GM23338 (cell line): ENCODE measurements around the gene DOCK1. TPM values are rescaled to one million over a fixed set of nuclear protein-coding genes. Genes with fewer than 3 reads are reported as not detected.

Source experiments
- CREB1 ChIP-seq: fragments of 250-450 bp; sonication (Bioruptor Pico); IDR thresholded peaks from 2 replicates; pipeline ENCODE4 v1.5.0; 2020; ENCODE audit warnings: low read depth, mild to moderate bottlenecking, moderate library complexity
- CTCF ChIP-seq, 2 experiments: fragments of 200-600 bp in 1 of 2; sonication (generic) in 1 of 2; conservative IDR thresholded peaks; 2 replicates each; pipeline versions ENCODE4 v1.5.1 to v1.6.1; 2016 to 2017; ENCODE audit warnings: antibody characterized with exemption in 2 of 2, low read depth in 2 of 2, mild to moderate bottlenecking in 2 of 2, moderate library complexity in 1 of 2
- ETS1 ChIP-seq: IDR thresholded peaks from 2 replicates; pipeline ENCODE4 v1.6.1; 2016; ENCODE audit warnings: antibody characterized with exemption
- EZH2 ChIP-seq: fragments of 200-600 bp; sonication (generic); IDR thresholded peaks from one replicate; pipeline ENCODE4 v1.8.0; 2017; ENCODE audit warnings: antibody characterized with exemption, mild to moderate bottlenecking, low read depth; ENCODE audit not compliant: unreplicated experiment
- REST ChIP-seq: IDR thresholded peaks from one replicate; pipeline ENCODE4 v1.6.1; 2018; ENCODE audit warnings: antibody characterized with exemption; ENCODE audit not compliant: unreplicated experiment
- ZNF462 ChIP-seq: fragments of 250-450 bp; sonication (Bioruptor Pico); IDR thresholded peaks from 2 replicates; pipeline ENCODE4 v1.5.0; 2020; ENCODE audit warnings: mild to moderate bottlenecking, moderate library complexity
- polyA plus RNA-seq: library from polyadenylated mRNA; unstranded; fragments of >200 nt; fragmentation: Nextera tagmentation; extraction: Ambion mirVana; gene quantifications from 2 replicates; pipeline ENCODE4 v1.2.1, GENCODE V29; 2016
- total RNA-seq: library from RNA; depleted of rRNA; stranded (reverse); fragments of >200 nt; shearing (Covaris generic); gene quantifications from 2 replicates; pipeline ENCODE4 v1.2.3, GENCODE V29; 2014

Gene DOCK1
- total and polyA plus RNA-seq, 2 experiments from 2014 or later = 13.2 to 55.3 TPM

DNA sequence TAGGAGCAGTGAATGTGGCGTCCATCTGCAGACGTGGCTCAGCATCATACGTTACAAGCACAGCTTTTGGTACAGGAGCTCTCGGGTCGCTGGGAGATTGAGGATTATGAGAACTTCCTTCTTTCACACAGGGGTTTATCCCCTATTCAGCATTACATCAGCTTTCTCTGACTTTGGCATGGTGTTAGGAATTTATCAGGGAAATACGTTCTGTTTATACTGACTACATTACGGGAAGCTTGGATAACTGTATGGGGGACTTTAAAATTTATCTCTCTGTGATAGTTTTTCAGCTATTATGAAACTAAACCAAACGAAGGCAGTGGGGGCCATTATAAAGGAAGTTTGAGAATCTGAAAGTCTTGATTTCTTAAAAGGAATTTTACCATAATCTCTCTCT, 401.3 kb downstream of the DOCK1 start (continued):
- no peak for TF ChIP-seq ZNF462 (CRISPR knock-in tag)
- no peak for TF ChIP-seq REST
- TF ChIP-seq CTCF (conservative IDR thresholded peaks at IDR 0.05; ENCODE audit: low read depth in 2 of 2) = no peak
- no peak for TF ChIP-seq ETS1
- TF ChIP-seq EZH2 = no peak
- TF ChIP-seq CREB1 (CRISPR knock-in tag) = no peak
